ENCODE data around the gene ABCG1.

GRCh38 chr21:42276526-42277154 lies 57.7 kb downstream of the ABCG1 start:
- TF ChIP-seq CTCF (IDR thresholded peaks at IDR 0.05 in 4 of 5, conservative IDR thresholded peaks at IDR 0.05 in 1 of 5) (no peak), POLR2A (IDR thresholded peaks at IDR 0.05) (no peak)
